Fibroblast of upper back skin (primary cell): ENCODE measurements around the gene CDK5RAP3.

Source experiments
- DNase-seq: peaks from one replicate; pipeline ENCODE4 v3.0.0-alpha.2; 2013

Gene CDK5RAP3

GRCh38 chr17:48026502-48027321 is 55.8 kb downstream of the CDK5RAP3 start:
- peak; percentile 89 for DNase-seq

GRCh38 chr17:48027322-48027981 is 56.5 kb downstream of the CDK5RAP3 start:
- DNase-seq: no peak

- DNase-seq: no peak
These were observed 57.8 kb downstream of the CDK5RAP3 start for GRCh38 chr17:48028736-48029135.

GRCh38 chr17:48030531-48030930 is 59.6 kb downstream of the CDK5RAP3 start:
- peak; percentile 35 for DNase-seq
